Stimulated activated CD8-positive, alpha-beta memory T cell treated with anti-CD3 and anti-CD28 coated beads, Interleukin-4, amount 100 ng/mL, for 4 hours (primary cell): Measurements from ENCODE around the gene BTBD8.

ENCODE experiments used
- DNase-seq, 2 donors: peaks; one replicate each; pipeline ENCODE4 v3.0.0-alpha.2; 2020; ENCODE audit warnings: low read depth in 2 of 2, low spot score in 1 of 2

Gene BTBD8

GRCh38 chr1:92091625-92092024, 11.5 kb downstream of the BTBD8 start:
- no peak for DNase-seq

DNA sequence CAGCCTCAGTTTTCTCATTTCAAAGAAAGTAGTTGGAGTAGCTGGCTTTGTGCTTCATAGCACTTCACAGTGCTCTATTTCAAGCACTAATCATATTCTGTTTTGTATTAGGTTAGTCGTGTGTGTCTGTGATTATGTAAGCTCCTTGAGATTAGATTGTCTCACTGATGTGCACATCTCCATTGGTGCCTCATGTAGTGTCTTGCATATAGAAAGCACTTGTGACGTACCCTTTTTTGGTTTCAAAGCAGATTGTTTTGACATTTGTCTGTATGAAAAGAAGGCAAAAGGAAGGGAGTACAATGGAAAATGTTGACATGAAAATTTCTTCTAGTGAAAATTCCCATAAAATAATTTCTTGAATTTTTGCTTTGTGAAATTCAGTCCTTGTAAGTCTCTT, 13.9 kb downstream of the BTBD8 start:
- no peak for DNase-seq

GRCh38 chr1:92094595-92094994, 14.4 kb downstream of the BTBD8 start:
- DNase-seq, result no peak

GRCh38 chr1:92095874-92096273, 15.7 kb downstream of the BTBD8 start:
- no peak for DNase-seq

DNA sequence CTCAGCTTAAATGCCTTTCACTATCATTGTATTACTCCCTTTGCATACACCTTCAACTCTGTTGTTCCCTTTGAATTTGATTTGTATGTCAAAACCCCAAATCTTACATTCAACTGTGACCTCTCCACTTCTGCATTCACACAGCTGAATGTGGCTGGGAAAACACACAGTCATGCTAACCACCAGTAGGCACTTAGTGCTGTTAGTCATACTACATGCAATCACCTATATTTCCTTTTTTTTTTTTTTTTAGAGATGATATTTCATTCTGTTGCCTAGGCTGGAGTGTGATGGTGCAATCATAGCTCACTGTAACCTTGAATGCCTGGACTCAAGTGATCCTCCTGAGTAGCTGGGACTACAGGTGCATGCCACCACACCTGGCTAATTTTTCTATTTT, 16.2 kb downstream of the BTBD8 start:
- no peak for DNase-seq

- DNase-seq, result no peak
Observed at GRCh38 chr1:92105546-92106081, 25.5 kb downstream of the BTBD8 start.

DNA sequence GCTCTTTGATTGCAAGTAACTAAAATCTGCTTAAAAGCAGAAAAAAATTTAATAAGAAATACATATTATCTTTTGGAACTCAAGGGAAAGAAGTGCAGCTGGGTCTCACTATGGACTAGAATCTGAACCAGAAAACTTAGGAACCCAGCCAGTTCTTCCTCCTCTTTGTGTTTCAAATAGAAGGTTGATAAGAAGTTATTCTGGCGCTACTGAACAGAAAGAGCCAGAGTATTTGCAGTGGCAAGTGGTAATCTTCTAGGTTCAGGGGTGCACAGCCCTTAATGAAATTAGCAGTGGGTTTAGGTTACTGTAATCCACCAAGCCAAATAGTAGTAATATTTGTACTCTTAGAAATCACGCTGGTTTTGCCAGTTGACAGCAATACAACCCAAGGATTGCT, 28.5 kb downstream of the BTBD8 start:
- no peak for DNase-seq

DNA sequence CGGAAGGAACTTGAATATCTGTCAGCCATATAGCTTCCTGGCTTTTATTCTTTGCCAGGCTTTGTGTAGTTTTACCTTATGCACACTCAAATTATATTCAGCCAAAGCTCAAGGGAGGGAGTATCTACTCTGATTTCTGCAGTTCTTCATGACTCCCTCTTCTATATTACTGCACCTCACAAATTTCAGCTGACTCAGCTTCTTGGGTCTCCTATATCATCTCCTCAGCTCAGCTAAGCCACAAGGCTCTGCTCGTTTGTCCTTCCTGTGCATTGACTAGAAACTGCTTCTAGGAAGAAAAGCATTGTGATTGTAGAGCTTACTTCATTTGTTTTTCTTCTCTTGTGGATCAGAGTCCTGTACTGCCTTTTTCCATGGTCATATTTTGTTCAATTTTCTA, 37.4 kb downstream of the BTBD8 start:
- DNase-seq, result no peak

GRCh38 chr1:92118826-92119225, 38.7 kb downstream of the BTBD8 start:
- no peak for DNase-seq

- DNase-seq, result no peak
Observed at GRCh38 chr1:92123868-92124267, 43.7 kb downstream of the BTBD8 start.

GRCh38 chr1:92125204-92125603, 45.1 kb downstream of the BTBD8 start:
- DNase-seq, result no peak

DNA sequence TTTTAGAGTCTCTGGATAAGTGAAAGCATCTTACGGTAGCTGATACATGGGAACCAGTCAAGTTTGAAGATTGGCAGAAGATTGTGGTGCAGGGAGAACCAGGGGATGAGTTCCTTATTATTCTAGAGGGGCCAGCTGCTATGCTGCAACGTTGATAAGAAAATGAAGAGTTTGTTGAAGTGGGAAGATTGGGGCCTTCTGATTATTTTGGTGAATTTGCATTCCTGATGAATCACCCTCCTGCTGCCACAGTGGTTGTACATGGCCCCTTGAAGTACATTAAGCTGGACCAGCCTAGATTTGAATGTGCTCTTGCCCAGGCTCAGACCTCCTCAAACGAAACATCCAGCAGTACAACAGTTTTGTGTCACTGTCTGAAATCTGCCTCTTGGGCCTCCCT, 45.9 kb downstream of the BTBD8 start:
- no peak for DNase-seq

DNA sequence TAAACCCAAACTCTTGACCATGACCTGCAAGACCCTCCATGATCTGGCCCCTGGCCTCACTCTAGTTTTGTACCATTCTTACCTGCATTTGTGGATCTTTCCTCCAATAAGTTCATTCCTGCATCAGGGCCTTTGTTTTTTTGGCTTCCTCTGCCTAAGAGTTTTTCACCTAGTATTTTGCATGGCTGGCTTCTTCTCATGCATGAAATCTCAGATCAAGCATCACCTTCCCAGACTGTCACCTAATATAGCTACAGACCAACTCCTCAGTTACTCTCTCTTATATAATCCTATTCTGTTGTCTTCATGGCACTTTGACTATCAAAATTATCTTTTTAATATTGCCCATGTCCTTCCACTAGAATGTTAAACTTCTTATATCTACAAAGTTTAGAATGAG, 54.2 kb downstream of the BTBD8 start:
- DNase-seq, result no peak

DNA sequence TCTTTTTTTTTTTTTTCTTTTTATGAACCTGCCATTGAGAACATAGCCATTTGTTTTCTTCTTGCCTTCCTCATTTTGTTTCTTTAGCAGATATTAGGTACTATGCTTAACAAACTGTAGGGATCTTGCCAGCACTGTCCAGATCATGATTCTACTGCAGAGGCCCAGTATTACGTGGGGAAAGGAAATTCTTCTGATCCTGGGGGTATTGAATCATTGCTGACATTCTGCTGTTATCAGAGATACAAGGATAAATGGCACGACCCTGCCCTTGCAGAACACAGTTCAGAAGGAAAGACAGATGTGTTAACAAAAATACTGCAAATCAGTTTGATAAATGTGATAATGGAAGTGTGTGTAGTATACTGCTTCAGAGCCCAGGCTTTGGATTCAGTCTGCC, 56.2 kb downstream of the BTBD8 start:
- DNase-seq, result no peak

- no peak for DNase-seq
Observed at GRCh38 chr1:92154934-92155333, 74.8 kb downstream of the BTBD8 start.

- no peak for DNase-seq
Observed at GRCh38 chr1:92159593-92159992, 79.4 kb downstream of the BTBD8 start.

GRCh38 chr1:92165389-92165788, 85.2 kb downstream of the BTBD8 start:
- DNase-seq, result no peak

DNA sequence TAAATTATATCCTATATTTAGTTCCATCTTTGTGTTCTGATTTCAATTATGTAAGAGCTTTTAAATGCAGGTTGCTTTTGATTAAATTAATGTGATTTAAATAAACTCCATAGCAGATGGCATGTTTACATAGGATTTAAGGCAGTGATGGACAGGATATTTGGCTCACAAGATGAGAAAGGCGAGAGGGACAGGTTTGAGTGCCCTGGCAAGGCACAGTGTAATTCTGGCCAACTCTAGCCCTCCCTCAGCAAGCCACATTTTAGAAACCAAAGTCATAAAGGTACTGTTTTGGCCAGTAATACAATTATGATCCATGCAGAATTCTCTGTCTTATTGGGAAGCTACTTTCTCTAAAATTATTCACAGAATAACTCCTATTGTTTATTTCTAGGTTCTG, 87.0 kb downstream of the BTBD8 start:
- no peak for DNase-seq

- DNase-seq, result no peak
Observed at GRCh38 chr1:92168657-92169056, 88.5 kb downstream of the BTBD8 start.

DNA sequence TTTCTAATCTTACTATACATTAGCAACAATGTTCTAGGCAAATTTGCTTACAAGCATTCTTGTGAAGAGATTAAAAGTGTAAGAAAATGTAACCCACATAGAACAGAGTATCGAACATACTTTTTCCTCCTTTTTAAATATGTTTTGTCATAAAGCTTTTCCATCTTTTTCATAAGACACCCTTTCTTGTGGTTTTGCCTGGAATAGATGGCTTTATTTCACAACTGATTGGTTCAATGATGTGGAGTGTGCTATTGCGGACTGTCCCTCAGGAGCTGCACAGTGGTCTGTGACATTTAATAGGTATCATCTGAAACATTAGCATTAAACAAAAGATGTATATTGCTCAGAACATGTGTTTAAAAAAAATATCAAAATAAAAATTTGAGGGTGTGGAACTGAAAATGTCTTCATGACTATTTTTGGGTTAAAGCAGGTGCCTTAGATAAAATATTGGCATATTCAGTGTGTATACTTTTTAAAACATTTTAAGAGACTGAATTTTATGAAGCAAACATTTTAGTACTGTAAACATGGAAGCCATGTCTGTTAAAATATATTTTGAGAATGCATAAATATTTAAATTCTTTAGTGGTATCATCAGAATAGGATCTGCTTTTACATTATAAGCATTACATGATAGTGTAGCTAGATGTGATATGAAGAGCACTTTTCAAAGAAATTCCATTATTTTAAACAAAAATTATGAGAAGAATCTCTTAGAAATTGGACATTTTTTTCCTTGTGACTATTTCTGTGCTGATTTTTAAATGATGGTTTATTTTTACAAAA, 89.3 kb downstream of the BTBD8 start:
- no peak for DNase-seq

- DNase-seq, result no peak
Observed at GRCh38 chr1:92184632-92185031, 104.5 kb downstream of the BTBD8 start.

DNA sequence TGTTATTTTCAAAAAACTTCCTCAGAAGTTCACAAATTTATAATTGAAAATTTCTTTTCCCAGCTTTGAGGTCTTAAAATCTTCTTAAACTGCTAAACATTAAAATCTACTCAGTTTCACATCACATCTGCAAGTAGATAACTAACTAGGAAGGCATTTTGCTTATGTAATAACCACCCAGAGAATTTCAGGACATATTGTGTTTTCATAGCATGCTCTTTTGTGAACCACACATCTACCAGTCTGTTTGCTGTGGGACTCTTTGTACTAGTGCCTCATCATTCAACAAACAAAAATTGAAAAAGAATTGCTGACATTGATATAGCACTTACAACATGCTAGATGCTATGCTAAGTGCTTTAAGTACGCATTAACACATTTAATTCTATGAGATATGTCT, 105.9 kb downstream of the BTBD8 start:
- no peak for DNase-seq
